ENCODE data around the gene MED25. TPM values are rescaled to one million over a fixed set of nuclear protein-coding genes. Genes with fewer than 3 reads are reported as not detected.
A peak's percentile ranks its signal among the peaks of the same experiment; 100 is the strongest.

The MED25 gene
- total RNA-seq, 4 donors from 2014 or later, result 14.4 to 32.2 (median 19.6) TPM

- DNase-seq (ENCODE audit: low spot score) (no peak), ATAC-seq (ENCODE audit: low FRiP score) (no peak)
- no peak for TF ChIP-seq CTCF (IDR thresholded peaks at IDR 0.05)
These were observed 30.3 kb upstream of the MED25 start for GRCh38 chr19:49787746-49788145.

GRCh38 chr19:49788857-49789256 lies 29.2 kb upstream of the MED25 start:
- no peak for DNase-seq (ENCODE audit: low spot score)
- no peak for TF ChIP-seq CTCF (IDR thresholded peaks at IDR 0.05)
- no peak for ATAC-seq (ENCODE audit: low FRiP score)

GRCh38 chr19:49790866-49791265 lies 27.2 kb upstream of the MED25 start:
- TF ChIP-seq CTCF (IDR thresholded peaks at IDR 0.05), result no peak
- ATAC-seq (ENCODE audit: low FRiP score) (peak; percentile 64), DNase-seq (ENCODE audit: low spot score) (no peak)

GRCh38 chr19:49791776-49792445 lies 26.2 kb upstream of the MED25 start:
- no peak for TF ChIP-seq CTCF (IDR thresholded peaks at IDR 0.05)
- DNase-seq (ENCODE audit: low spot score) (no peak), ATAC-seq (ENCODE audit: low FRiP score) (no peak)

- DNase-seq (ENCODE audit: low spot score) (no peak), ATAC-seq (ENCODE audit: low FRiP score) (no peak)
- TF ChIP-seq CTCF (IDR thresholded peaks at IDR 0.05), result no peak
These were observed 25.1 kb upstream of the MED25 start for GRCh38 chr19:49792829-49793560.

- no peak for TF ChIP-seq CTCF (IDR thresholded peaks at IDR 0.05)
- no peak for ATAC-seq (ENCODE audit: low FRiP score)
- DNase-seq (ENCODE audit: low spot score), result no peak
These were observed 24.6 kb upstream of the MED25 start for GRCh38 chr19:49793561-49793840.

- ATAC-seq (ENCODE audit: low FRiP score), result no peak
- no peak for TF ChIP-seq CTCF (IDR thresholded peaks at IDR 0.05)
- no peak for DNase-seq (ENCODE audit: low spot score)
These were observed 22.5 kb upstream of the MED25 start for GRCh38 chr19:49795615-49796014.

Data from omental fat pad (tissue), 4 donors.